ENCODE measurements around the gene MEX3B.
"Not testable (repeated sequence)": the region's sequence is repeated elsewhere in the genome, so short reads cannot be mapped to it uniquely, and the experiment has no call there.

MEX3B gene

DNA sequence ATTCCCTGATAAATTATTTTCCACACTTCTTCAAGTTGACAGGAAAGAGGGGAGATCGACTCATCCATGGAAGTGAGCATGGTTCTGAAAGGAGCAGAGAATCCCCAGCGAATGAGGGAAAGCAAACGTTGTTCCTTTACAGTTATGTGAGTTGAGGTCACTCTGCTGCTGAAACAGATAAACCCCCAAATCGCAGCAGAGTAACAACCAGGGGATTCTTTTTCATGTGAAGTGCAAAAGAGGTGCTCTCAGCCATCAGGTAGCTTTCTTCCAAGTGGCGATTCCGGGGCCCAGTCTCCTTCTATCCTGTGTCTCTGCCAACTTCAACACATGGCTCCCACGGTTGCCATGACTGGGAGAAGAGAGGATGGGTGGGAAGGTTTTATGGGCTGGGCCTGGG lies 28.2 kb downstream of the MEX3B start:
- TF ChIP-seq, protein P1, sequence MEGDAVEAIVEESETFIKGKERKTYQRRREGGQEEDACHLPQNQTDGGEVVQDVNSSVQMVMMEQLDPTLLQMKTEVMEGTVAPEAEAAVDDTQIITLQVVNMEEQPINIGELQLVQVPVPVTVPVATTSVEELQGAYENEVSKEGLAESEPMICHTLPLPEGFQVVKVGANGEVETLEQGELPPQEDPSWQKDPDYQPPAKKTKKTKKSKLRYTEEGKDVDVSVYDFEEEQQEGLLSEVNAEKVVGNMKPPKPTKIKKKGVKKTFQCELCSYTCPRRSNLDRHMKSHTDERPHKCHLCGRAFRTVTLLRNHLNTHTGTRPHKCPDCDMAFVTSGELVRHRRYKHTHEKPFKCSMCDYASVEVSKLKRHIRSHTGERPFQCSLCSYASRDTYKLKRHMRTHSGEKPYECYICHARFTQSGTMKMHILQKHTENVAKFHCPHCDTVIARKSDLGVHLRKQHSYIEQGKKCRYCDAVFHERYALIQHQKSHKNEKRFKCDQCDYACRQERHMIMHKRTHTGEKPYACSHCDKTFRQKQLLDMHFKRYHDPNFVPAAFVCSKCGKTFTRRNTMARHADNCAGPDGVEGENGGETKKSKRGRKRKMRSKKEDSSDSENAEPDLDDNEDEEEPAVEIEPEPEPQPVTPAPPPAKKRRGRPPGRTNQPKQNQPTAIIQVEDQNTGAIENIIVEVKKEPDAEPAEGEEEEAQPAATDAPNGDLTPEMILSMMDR (IDR thresholded peaks at IDR 0.05; ENCODE audit: low read depth, low read length): no peak
- no peak for DNase-seq (ENCODE audit: low read depth, low spot score)
- in situ Hi-C loops (cut with HindIII; ENCODE audit: low sequenced_read_pairs): no loop called here
- H3K4me3 ChIP-seq (ENCODE audit: low read depth, low read length): no peak overlapping the region

DNA sequence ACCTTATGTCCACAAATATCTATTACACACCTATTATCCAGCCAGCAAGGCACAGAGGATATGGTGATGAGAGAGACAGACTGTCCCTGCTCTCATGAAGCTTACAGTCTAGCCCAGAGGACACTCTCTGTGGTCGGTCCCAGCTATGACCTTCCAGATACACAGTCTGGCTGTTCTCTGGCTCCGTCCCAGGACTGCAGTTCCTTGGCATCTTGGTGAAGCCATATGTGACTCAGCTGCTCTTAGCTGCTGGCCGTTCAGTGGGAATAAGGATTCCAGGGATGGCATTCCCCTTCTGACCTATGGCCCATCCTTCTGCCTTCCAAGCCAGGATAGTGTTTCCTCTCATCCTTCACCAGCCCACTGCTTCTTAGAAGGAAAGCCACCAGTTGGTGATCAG lies 30.8 kb downstream of the MEX3B start:
- no peak for DNase-seq (ENCODE audit: low read depth, low spot score)
- TF ChIP-seq, protein P1 (IDR thresholded peaks at IDR 0.05; ENCODE audit: low read depth, low read length): no peak
- in situ Hi-C loops (cut with HindIII; ENCODE audit: low sequenced_read_pairs): no loop called here
- no peak overlapping the region for H3K4me3 ChIP-seq (ENCODE audit: low read depth, low read length)

DNA sequence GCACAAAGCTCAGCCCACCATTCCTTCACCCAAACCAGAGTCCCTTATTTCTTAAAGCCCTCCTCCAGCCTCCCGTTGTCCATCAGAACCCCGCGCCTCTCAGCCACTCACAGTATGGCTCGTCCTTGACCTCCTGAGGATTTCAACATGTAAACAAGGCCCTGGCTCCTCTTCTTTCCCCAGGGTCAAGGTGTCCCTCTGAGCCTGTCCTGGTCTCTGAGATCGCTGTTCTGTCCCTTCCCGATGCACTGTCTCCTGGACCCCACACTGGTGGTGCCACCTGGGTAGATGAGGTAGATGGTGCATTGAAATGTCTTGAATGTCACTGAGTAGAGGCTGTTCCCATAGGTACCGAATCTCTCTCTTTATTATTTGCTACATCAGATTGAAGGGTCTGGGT lies 32.9 kb downstream of the MEX3B start:
- in situ Hi-C loops (cut with HindIII; ENCODE audit: low sequenced_read_pairs): no loop called here
- DNase-seq (ENCODE audit: low read depth, low spot score): no peak
- H3K4me3 ChIP-seq (ENCODE audit: low read depth, low read length): no peak overlapping the region
- TF ChIP-seq, protein P1 (IDR thresholded peaks at IDR 0.05; ENCODE audit: low read depth, low read length): no peak

DNA sequence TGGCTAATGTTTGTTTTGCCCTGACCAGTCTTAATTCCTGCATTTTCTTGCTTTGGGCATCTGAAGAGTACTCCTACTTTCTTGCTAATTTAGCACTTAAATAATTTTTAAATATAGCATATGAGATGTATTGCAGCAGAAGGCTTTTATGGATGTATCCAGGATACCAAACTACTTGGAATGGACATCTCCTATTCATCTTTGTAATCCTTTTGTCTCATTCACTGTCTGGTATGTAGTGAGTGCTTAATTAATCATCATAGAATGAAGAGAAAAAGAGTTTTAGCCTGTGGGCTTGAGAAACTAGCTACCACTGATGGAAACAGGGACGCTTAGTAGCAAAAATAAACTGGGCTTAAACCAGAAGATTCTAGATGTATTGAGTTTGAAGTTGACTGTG lies 40.6 kb downstream of the MEX3B start:
- TF ChIP-seq, protein P1 (IDR thresholded peaks at IDR 0.05; ENCODE audit: low read depth, low read length): no peak
- H3K4me3 ChIP-seq (ENCODE audit: low read depth, low read length): no peak overlapping the region
- no peak for DNase-seq (ENCODE audit: low read depth, low spot score)

DNA sequence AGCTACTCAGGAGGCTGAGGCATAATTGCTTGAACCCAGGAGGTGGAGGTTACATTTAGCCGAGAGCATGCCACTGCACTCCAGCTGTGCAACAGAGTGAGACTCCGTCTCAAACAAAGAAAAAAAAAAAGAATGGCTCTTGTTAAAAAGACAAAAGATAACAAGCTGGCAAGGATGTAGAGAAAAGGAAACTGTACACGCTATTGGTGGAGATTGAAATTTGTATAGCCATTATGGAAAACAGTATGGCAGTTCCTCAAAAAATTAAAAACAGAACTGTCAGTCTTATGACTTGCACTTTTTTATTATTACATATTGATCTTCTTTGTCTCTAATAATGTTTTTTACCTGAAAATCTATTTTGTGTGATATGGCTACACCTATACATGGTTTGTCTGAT lies 41.9 kb downstream of the MEX3B start:
- in situ Hi-C loops (cut with HindIII; ENCODE audit: low sequenced_read_pairs): no loop called here
- DNase-seq (ENCODE audit: low read depth, low spot score): no peak

More for the DNA sequence above, 40.6 kb downstream of the MEX3B start:
- in situ Hi-C loops (cut with HindIII; ENCODE audit: low sequenced_read_pairs): no loop called here

DNA sequence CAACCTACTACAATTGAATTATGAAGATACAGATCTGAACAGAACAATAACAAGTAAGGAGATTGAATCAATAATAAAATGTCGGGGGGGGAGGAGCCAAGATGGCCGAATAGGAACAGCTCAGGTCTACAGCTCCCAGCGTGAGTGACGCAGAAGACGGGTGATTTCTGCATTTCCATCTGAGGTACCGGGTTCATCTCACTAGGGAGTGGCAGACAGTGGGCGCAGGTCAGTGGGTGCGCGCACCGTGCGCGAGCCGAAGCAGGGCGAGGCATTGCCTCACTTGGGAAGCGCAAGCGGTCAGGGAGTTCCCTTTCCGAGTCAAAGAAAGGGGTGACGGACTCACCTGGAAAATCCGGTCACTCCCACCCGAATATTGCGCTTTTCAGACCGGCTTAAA lies 50.7 kb downstream of the MEX3B start:
- H3K4me3 ChIP-seq (ENCODE audit: low read depth, low read length); DNase-seq (ENCODE audit: low read depth, low spot score); in situ Hi-C loops (cut with HindIII; ENCODE audit: low sequenced_read_pairs): not testable (repeated sequence)

More for the DNA sequence above, 41.9 kb downstream of the MEX3B start:
- no peak overlapping the region for H3K4me3 ChIP-seq (ENCODE audit: low read depth, low read length)
- TF ChIP-seq, protein P1 (IDR thresholded peaks at IDR 0.05; ENCODE audit: low read depth, low read length): no peak

DNA sequence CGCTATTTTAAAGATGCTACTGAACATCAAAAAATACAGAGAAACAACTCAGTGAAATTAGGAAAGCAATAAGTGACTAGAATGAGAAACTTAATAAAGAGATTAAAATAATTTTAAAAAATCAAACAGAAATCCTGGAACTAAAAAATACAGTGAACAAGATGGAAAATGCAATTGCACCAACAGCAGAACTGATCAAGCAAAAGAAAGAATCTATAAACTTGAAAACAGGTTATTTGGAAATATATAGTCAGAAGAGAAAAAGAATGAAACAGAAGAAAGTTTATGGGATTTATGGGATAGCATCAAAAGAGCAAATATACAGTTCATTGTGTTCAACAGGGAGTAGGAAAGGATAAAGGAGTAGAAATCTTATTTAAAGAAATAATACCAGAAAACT lies 53.3 kb downstream of the MEX3B start:
- no peak overlapping the region for H3K4me3 ChIP-seq (ENCODE audit: low read depth, low read length)
- in situ Hi-C loops (cut with HindIII; ENCODE audit: low sequenced_read_pairs): no loop called here
- TF ChIP-seq, protein P1 (IDR thresholded peaks at IDR 0.05; ENCODE audit: low read depth, low read length): no peak

More for the DNA sequence above, 53.3 kb downstream of the MEX3B start:
- no peak for DNase-seq (ENCODE audit: low read depth, low spot score)
